Activated T-cell treated with anti-CD3 and anti-CD28 coated beads, Interleukin-2, amount 50 U/mL, for 48 hours (primary cell): Measurements from ENCODE around the gene WDR19.
"Not testable (repeated sequence)": the region's sequence is repeated elsewhere in the genome, so short reads cannot be mapped to it uniquely, and the experiment has no call there.

ENCODE experiments used
- DNase-seq, 2 experiments: peaks; one replicate each; pipeline ENCODE4 v3.0.0-alpha.2; 2020

WDR19 gene

GRCh38 chr4:39181905-39182638 is at the start of gene WDR19:
Gene WDR19, plus strand, starts transcription at chr4:39182529. Its CDS starts 29 bp downstream, at chr4:39182558.
- peak; percentile 98 to 99 for DNase-seq

- DNase-seq: no peak
These were observed 48.7 kb upstream of the WDR19 start for GRCh38 chr4:39133623-39134022.

DNA sequence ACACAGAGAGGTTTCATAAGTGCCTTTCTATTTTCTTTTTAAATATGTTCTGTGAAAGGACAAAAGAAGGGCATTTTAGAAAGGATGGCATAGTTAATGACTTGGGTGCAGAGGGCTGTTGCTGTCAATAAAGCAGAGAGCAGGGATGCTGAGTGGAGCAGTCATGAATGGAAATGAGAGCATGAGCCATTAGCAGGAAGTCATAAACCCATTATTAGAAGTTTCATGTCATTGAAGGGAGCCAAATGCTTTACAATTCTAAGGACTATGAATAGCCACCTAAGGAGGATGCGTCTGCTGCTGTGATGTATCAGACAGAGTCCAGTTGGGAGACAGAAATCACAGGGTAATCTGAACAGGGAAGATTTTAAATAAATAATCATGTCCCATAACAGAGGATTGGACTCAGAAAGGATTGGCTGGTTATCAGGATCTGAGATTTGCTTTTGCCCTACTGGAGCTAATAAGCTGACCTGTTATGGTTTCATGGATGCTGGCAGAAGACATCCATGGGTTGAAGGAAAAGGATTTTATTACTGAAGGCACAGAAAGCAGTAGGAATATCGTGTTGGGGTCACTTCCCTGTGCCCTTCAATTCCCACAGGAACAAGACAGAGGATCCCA is 47.5 kb upstream of the WDR19 start:
- DNase-seq: no peak

GRCh38 chr4:39138227-39138626 is 44.1 kb upstream of the WDR19 start:
- DNase-seq: not testable (repeated sequence)

- no peak for DNase-seq
These were observed 36.1 kb upstream of the WDR19 start for GRCh38 chr4:39146211-39146610.

DNA sequence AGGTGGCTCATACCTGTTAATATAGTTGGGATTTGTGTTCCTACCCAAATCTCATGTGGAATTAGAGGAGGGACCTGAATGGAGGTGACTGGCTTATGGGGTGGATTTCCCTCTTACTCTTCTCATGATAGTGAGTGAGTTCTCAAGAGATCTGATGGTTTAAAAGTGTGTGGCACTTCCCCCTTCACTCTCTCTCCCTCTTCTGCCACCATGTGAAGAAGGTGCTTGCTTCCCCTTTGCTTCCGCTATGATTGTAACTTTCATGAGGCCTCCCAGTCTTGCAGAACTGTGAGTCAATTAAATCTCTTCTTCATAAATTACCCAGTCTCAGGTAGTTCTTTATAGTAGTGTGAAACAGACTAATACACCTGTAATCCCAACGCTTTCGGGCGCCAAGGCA is 28.3 kb upstream of the WDR19 start:
- no peak for DNase-seq

DNA sequence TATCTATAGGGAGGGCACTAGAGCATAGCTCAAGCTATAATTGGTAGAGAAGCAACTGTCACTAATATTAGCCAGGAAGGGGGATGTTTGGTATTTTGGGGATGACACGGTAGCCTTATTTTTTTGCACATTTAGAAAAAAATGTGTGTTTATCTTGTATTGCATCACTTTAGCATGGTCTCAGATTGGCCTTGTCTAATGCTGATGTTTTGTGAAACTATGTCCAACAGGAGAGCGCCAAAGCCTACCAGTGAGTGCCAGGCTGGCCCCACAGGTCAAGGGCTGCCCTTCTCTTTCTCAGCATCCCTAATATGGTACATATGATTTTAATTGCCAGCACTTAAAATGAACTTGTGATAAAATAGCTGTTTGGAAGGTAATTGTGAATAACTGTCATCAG is 24.8 kb upstream of the WDR19 start:
- DNase-seq: no peak

GRCh38 chr4:39166177-39166576 is 16.2 kb upstream of the WDR19 start:
- no peak for DNase-seq

DNA sequence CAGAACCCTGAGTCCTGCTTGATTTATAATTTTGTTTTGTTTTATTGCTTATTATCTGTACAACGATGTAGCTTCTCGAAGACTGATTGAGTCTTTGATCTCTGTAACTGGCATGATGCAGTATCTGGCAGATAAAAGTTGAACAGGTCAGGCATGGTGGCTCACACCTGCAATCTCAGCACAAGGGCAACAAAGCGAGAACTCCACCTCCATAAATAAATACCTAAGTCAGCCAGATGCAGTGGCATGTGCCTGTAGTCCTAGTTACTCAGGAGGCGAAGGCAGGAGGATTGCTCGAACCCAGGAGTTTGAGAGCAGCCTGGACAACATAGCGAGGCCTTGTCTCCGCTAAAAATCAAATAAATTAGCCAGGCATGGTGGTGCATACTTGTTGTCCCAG is 15.7 kb upstream of the WDR19 start:
- no peak for DNase-seq

DNA sequence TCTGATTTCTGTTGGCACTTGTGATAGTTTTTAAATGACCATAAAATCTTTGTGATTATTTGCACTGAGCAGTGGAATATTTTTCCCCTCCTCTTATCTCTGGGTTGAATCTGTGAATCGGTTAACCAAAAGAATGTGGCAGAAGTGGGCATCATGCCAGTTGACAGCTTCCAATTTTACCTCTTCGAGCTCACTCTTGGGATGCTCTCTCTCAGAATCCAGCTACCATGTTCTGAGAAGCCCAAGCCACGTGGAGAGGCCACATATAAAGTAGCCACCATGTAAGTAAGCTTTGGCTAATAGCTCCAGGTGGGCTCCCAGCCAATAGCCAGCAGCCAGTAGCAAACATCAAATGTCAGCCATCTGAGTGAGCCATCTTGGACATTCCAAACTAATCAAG is 12.9 kb upstream of the WDR19 start:
- no peak for DNase-seq

DNA sequence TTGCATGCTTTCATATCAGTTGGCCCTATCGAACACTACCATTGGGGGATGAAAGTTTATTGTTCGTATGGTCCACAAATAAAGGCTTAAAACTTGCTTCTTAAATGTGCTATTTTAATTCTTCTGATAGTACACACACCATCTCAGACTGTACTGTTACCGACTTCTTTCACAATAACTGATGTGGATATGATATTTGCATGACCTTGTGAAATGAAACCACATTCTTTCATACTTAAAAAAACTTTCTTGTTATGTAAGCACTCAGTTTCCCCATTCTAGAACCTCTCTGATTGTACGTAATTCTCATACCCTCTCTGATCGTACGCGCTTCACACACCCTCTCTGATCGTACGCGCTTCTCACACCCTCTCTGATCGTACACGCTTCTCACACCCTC is 12.0 kb upstream of the WDR19 start:
- DNase-seq: no peak

GRCh38 chr4:39178706-39179105 is 3.6 kb upstream of the WDR19 start:
- no peak for DNase-seq

GRCh38 chr4:39179681-39180080 is 2.6 kb upstream of the WDR19 start:
- DNase-seq: no peak

DNA sequence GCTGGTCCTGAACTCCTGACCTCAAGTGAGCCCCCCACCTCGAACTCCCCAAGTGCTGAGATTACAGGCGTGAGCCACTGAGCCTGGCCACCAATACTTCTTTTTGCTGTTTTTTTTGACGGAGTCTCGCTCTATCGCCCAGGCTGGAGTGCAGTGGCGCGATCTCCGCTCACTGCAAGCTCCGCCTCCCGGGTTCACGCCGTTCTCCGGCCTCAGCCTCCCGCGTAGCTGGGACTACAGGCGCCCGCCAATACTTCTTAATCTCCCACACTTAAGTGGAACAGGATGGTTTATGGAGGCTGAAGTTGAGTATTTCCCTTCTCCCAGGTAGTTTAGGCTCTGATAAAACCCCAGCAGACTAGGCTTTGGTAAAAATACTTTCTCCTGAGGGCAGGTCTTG is 1.7 kb upstream of the WDR19 start:
- not testable (repeated sequence) for DNase-seq

- DNase-seq: no peak
These were observed 817 bp upstream of the WDR19 start for GRCh38 chr4:39181520-39181904.

GRCh38 chr4:39201963-39202362 is 19.6 kb downstream of the WDR19 start:
- DNase-seq: no peak

DNA sequence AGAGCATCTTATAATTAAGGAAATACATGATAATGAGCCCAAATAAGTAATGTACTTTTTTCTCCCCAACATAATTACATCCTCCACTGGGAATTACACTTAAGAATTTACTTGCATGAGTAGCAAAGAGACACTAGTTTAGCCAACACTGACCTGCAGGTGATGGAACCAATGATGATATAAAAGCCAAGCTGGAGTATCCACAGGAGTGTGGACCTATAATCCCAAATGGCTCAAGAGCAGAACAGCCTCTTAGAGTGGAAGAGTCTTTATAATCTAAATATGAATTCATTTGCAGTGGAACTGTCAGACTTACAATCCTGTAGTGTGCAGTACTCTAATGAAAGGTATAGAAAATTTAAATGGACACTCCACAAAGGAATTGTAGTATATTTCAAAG is 22.2 kb downstream of the WDR19 start:
- no peak for DNase-seq

DNA sequence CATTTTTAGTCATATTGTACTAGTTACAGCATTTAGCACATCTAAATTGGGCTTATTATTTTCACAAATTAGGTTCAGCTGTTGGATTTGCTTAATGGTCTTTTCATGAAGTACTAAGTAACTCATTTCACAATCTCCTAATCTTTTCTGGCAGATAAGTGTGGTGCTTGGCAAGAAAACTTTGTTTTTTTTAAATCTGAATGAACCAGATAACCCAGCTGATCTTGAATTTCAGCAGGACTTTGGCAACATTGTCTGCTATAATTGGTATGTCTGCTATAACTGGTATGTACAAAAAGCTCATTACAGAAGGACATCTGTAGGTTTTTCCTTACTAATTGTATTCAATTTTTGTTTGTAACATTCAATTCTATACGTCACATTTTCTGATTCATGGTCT is 22.7 kb downstream of the WDR19 start:
- no peak for DNase-seq

- DNase-seq: no peak
These were observed 23.1 kb downstream of the WDR19 start for GRCh38 chr4:39205476-39205875.

DNA sequence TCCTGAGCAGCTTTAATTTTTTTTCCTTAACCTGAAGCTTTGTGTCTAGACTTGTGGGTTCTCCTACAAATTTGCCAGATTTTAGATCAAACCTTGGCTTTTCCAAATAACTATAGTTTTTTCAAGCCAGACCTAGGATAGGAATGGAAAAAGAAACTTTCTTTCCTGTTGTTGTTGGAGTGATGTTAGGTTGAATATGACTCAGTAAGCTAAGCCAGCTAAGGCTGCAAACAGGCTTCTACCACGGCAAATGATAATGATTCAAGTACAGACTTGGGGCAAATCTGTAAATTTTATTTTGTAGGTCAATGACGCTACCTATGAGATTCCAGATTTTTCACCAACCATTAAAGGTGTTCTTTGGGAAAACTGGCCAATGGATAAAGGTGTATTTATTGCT is 45.6 kb downstream of the WDR19 start:
- no peak for DNase-seq

DNA sequence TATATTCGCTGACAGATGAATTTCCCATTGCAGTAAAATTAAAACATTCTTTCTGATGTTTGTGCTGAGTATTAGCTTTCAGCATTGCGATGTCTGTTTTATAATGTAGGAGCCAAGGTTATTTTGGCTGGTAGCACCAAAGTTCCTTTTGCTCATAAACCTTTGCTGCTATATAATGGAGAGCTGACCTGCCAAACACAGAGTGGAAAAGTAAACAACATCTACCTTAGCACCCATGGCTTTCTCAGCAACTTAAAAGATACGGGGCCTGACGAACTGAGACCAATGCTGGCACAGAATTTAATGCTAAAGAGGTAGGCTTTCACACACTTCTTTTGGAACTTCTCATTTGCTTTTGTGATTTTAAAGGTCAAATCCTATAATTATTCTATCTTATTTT is 46.0 kb downstream of the WDR19 start:
- no peak for DNase-seq

DNA sequence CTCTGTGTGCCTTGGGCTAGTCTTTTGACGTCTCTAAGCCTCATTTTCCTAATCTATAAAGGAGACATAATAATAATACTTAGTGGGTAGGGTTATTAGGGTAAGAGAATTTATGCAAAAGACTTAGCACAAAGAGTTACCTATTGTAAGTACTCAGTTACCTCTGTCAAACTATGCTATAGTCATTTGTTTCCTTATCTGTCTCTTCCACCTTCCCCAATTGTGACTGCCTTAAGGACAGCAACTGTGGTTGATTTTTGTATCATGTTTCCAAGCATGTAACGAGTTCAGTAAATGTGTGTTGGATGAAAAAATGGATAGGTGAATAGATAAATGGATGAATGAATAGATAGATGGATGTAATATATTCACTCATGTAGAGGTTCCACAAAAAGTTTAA is 48.1 kb downstream of the WDR19 start:
- DNase-seq: no peak

DNA sequence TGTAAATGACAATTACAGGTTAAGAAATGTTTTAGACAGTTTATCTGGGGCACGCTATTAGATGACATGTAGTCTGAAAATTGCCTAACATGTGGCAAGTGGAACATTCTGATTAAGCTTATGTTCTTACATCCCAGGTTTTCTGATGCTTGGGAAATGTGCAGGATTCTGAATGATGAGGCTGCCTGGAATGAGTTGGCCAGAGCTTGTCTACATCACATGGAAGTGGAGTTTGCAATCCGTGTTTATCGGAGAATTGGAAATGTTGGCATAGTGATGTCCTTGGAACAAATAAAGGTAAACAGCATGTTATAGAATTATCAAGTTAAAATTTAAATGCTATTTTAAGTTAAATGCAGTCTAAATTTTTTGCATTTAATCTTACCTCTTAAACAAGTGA is 49.3 kb downstream of the WDR19 start:
- DNase-seq: no peak

DNA sequence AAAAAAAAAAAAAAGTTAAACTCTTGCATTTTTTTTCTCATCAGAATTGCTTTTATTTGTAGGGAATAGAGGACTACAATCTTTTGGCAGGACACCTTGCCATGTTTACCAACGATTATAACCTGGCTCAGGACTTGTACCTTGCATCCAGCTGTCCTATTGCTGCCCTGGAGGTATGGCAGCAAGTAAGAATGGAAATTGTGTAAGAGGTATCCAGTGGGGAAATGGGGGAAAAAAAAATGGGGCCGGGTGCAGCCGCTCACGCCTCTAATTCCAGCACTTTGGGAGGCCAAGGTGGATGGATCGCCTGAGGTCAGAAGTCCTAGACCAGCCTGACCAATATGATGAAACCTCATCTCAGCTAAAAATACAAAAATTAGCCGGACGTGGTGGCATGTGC is 49.8 kb downstream of the WDR19 start:
- no peak for DNase-seq

DNA sequence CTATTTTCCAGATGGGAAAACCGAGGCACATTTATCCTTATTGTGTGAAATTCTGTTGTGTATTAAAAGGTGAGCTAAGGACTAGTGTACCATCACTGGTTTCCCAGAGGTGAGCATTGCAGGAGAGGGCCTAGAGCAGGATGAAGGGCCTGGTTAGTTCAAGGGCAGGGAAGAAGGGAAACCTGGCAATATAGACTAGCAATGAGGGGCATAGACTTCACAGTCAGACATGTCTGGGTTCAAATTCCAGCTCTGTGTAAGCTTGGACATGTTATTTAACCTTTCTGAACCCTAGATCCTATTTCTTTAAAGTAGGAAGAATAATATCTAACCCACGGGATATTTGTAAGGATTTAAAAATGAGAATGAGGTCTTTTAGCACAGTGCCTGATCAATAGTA is 50.8 kb downstream of the WDR19 start:
- DNase-seq: no peak
